GM18505 (cell line): ENCODE results near the gene ZC3HAV1.
"Not testable (repeated sequence)": the region's sequence is repeated elsewhere in the genome, so short reads cannot be mapped to it uniquely, and the experiment has no call there.

Source experiments
- ATAC-seq: cut with Tn5 transposase; IDR thresholded peaks from one replicate; pipeline ENCODE4 v1.9.1; 2021; ENCODE audit not compliant: unreplicated experiment
- POLR2A ChIP-seq: IDR thresholded peaks from 4 replicates; pipeline ENCODE4 v1.6.1; 2011; ENCODE audit warnings: borderline replicate concordance; ENCODE audit not compliant: insufficient read depth, insufficient read length; ENCODE audit errors: extremely low read depth

ZC3HAV1 gene

DNA sequence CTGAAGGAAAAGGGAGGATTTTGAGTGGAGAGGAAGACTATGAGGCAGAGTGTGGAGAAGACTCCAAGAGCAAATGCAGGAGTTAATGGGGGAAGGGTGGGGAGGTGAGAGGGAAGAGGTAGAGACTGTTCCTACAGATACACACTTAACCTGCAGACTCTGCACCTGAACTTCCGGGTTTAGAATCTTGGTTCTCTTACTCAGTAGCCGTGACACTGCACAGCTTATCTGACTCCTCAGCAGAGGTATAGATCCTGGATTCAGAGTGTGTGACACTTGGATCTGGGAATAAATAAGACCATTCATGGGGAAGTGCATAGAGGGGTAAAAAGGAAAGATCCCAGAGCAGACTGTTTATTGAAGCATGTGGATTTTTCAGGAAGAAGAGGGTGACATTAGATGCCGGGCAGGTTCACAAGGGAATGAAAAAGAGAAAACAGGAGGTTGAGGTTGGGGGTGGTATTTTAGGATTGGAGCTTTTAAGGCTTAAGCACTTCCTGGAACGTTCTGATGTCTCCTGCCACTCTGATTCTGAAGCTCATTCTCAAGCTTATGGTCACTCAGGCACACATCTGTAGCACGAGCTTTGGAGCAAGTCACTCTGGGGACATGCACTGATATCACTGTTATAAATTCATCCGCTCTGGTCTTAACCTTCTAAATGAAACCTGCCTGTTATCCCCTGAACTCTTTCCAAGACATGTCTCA is 68.0 kb downstream of the ZC3HAV1 start:
- no peak for TF ChIP-seq POLR2A
- ATAC-seq, result no peak

DNA sequence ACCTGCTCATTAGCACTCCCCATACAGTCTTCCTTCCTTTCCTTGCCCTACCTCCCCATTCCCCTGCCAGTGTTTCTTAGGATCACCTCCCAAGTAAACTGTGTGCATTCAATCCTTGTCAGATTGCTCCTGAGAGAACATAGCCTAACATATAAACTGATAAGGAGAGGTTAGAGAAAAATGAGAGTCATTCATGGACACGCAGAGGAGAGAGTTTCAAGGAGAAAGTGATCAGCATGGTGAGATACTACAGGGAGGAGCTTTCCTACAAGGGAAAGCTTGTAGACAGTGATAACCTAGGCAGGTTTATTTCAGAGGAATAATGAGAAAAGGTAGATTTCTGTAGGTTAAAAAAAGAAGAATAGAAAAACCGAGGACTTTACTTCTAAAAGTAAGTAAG is 70.8 kb downstream of the ZC3HAV1 start:
- no peak for ATAC-seq
- TF ChIP-seq POLR2A, result no peak

DNA sequence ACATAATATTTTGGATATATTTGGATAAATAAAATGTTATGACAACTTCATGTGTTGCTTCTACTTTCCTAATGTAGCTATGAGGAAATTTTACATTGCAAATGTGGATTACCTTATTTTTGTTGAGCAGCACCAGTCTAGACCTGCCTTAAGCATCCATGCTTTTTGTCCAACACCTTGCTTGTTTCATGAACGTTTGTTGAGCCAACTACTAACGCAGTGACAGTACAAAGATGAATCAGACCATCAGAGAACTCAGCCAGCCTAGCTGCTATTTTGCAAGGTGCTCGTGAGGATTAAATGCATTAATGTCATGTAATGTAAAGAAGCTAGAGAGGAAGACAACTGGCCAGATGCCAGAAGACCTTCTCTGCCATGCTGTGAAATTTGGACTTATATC is 72.6 kb downstream of the ZC3HAV1 start:
- ATAC-seq, result no peak
- TF ChIP-seq POLR2A, result no peak

DNA sequence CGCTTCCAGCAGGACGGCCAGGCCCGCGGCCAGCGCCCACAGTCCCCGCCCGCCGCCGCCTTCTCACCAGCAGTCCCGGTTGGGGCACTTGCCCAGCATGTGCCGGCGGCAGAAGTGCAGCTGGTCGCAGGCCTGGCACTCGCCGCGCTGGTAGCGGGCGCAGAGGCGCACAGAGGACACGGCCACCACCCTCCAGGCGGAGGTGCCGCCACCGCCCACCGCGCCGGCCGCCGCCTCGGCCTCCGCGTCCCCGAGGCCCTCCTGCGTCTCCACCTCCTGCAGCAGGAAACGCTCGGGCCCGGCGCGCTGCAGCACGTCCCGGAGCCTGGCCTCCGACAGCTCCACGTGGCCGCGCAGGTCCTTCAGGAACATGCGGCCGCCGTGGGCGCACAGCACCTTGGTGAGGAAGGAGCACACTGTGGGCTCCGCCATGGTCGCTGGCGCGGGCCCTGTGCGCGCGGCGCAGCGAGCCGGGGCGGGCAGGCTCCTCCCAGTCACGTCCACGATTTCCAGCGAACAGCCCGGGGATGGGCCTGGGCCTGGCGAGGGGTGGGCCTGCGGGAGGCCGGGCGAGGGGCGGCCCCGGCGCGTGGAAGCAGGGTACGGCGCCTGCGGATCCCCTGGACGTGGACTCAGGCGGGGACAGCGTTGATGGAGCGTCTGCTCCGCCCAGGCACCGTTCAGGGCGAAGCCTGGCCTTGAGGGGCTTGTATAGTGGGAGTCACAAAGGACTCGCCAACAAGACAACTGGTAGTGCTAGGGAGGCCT is 73.8 kb downstream of the ZC3HAV1 start, which contains the start of gene ZC3HAV1L:
ZC3HAV1L (minus strand) TSS at position 457 of the 768 bp plus-strand sequence; CDS start at position 432, 25 bp downstream.
- ATAC-seq, result peak; percentile 90

DNA sequence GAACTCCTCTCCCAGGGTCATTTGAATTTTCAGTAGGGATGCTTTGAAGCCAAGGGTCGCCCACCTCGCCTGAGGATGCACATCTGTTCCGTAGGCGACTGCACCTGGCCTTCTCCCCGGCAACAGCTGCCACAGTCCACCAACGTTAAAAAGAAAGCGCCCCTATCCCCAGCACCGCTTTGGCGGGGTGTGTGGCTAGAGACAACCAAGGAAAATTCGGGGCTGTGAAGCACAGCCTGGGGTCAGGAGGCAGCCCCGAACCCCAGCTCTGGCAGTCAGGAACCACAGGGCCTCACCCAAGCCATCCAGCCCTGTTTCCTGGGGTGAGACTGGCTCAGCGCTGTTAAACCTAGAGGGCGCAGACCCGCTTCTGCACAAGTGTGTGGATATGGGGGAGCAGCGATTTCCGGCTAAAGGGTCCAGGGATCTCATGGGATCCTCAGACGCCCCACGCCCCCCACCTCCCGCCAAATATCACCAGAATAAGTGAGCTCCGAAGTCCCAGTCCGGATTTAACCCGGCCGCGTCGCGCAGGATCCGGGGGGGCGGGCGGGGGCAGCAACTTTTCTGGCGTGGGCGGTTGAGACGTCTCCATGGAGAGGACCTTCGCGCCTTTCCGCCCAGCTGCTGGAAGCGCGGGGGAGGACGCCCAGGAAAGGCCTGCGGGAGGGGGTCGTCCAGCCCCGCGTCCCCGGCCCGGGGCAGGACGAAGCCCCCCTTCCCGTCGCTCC is 74.5 kb downstream of the ZC3HAV1 start:
- peak; percentile 34 for ATAC-seq
- TF ChIP-seq POLR2A, result no peak

More for the DNA sequence above, 73.8 kb downstream of the ZC3HAV1 start, which contains the start of gene ZC3HAV1L:
- TF ChIP-seq POLR2A, result peak; percentile 80

DNA sequence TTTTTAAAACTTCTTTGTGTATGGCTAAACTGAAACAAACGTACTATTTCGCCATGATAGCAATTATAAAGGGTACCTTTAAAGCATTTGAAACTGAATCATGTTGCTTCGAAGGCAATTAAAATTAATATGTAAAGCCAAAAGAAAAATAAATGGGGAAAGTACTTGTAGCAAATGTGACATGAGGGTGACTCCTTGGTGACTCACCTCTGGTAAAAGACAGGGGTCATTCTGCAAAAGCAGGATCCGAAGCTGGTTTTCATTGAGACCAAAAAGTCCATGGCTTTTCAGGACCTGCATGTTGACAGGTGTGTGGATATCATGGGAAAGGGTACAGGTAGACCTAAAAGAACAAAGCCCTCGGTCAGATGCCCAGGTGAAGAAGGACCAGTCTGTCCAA is 75.2 kb downstream of the ZC3HAV1 start:
- ATAC-seq, result no peak
- no peak for TF ChIP-seq POLR2A

DNA sequence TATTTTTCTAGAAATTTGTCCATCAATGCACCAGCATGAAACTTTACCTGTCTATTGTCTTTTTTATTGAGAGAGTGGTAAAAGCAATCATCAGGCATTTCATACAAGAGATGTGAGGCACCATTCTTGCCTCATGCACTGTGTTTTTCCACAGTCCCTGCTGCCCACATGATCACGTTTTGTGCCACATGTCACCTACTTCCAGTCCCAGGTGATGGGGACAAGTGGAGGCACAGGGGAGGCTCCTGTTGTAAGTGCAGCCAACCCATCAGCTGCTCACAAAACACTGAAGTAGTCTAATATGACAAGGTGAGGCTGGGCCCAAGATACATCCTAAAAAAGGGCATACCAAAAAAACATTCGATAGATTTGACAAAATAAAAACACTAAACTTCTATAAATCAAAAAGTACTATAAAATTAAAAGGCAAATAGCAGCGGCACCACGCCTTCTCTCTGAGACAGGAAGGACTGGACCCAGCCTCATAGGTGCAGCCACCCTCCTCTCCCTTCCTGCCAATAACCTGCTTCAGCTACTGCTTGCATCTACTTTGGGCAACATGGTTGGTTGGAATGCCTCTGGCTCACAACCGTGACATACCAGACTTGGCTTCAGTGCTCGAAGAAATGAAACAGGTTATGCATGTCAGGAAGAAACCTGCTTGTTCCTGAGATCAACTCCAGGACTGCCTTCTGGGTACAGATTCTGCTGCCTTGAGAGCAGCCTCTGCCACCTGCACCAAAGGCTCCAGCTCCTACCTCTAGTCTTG is 76.0 kb downstream of the ZC3HAV1 start:
- TF ChIP-seq POLR2A, result no peak
- no peak for ATAC-seq

DNA sequence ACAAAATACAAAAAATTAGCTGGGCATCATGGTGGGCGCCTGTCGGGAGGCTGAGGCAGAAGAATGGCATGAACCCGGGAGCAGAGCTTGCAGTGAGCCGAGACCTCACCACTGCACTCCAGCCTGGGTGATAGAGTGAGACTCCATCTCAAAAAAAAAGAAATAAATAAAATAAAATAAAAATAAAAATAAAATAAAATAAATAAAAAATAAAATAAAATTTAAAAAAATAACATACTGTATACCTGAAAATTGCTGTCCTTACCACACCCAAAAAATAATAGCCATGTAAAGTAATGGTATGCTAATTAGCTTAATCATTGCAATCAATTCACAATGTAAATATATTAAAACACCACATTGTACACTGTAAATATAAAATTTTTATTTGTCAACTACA is 77.0 kb downstream of the ZC3HAV1 start:
- TF ChIP-seq POLR2A, result no peak
- ATAC-seq, result no peak

DNA sequence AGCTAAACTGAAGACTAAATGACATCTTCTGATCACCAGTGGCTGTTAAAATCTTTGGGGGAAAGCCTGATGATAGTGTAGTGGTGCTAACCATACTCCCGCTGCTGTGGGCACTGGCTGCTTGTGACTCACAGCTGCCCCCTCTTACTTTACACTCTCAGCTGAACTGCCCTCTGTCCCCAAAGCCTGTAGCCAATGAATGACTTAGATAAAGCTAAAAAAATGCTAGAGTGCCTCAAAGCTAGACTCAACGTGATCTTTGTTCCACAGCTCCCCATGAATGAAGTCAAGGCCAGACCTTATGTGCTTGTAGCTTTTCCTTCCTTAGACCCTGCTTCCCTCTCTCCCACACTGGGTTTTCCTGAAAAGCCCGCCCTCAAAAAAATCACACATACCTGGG is 80.2 kb downstream of the ZC3HAV1 start:
- ATAC-seq, result no peak
- TF ChIP-seq POLR2A, result no peak

DNA sequence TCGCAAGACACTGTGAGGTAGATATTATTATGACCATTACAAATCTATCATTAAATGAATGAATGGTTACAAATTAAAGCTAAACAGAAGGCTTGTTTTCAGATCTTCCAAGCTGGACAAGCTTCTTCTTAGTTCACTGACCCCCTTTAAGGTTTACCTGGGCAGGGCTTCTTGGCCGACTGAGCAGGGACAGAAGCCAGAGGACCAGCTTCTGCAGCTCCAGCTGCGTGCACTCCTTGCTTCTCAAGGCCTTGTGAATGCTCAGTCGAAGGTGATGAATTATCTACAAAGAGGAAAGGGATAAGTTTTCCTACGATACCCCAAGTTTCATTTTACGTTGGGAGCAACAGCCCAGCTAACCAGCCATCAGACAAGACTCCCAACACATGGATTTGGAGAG is 83.0 kb downstream of the ZC3HAV1 start:
- TF ChIP-seq POLR2A, result no peak
- ATAC-seq, result no peak

DNA sequence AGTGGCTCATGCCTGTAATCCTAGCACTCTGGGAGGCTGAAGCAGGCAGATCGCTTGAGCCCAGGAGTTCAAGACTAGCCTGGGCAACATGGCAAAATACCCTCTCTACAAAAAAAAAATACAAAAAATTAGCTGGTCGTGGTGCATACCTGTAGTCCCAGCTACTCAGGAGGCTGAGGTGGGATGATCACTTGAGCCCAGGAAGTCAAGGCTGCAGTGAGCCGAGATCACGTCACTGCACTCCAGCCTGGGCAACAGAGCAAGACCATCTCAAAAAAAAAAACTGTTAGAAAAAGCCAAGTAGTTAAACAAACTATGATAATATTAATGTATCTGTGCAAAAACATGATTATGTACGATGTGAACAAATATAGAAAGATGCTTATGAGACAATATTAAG is 83.7 kb downstream of the ZC3HAV1 start:
- ATAC-seq, result not testable (repeated sequence)

DNA sequence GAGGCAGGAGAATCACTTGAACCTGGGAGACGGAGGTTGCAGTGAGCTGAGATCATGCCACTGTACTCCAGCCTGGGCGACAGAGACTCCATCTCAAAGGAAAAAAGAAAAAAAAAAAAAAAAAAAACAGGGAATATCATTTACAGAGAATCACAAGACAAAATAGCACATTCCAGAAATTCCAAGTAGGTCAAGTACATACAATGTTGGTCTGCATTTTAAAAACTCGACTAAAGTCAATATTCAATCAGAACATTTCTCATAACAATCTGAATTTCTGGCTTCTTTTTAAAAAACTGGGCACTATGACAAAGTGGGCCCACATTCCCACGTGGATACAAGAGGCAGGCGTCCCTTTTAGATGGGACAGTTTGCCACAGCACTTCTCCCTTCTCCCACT is 86.4 kb downstream of the ZC3HAV1 start:
- no peak for TF ChIP-seq POLR2A
- no peak for ATAC-seq

DNA sequence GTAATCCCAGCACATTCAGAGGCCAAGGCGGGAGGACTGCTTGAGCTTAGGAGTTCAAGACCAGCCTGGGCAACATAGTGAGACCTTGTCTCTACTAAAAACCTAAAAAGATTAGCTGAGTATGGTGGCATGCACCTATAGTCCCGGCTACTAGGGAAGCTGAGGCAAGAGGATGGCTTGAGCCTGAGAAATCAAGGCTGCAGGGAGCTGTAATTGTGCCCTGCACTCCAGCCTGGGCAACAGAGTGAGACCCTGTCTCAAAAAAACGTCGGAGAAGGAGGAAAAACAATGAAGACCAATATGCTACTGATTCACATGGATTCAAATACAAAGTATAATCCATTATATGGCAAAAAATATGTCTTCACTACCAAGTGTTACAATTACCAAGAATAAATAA is 87.2 kb downstream of the ZC3HAV1 start:
- TF ChIP-seq POLR2A, result no peak

More for the DNA sequence above, 87.2 kb downstream of the ZC3HAV1 start:
- ATAC-seq, result no peak
